Adipocyte (in vitro differentiated cells): ENCODE data around the gene ABHD12B.

Experiments used
- DNase-seq: peaks from one replicate; pipeline ENCODE4 v3.0.0-alpha.2; 2015; ENCODE audit warnings: low read depth
- H3K27me3 ChIP-seq: replicated peaks from 2 replicates; pipeline ENCODE4 v1.7.0; 2013; ENCODE audit warnings: mild to moderate bottlenecking, low read length, moderate library complexity; ENCODE audit not compliant: control insufficient read depth, insufficient read depth
- H3K36me3 ChIP-seq: 2 replicates; pipeline ENCODE4 v1.7.0; 2013; ENCODE audit warnings: low read length, mild to moderate bottlenecking, moderate library complexity; ENCODE audit not compliant: control insufficient read depth, insufficient read depth, severe bottlenecking
- H3K4me1 ChIP-seq: 2 replicates; pipeline ENCODE4 v1.7.0; 2013; ENCODE audit warnings: mild to moderate bottlenecking, low read length, moderate library complexity; ENCODE audit not compliant: control insufficient read depth, insufficient read depth
- H3K4me3 ChIP-seq: 2 replicates; pipeline ENCODE4 v1.7.0; 2013; ENCODE audit warnings: mild to moderate bottlenecking, low read length, moderate library complexity
- H3K9ac ChIP-seq: 2 replicates; pipeline ENCODE4 v1.7.0; 2013; ENCODE audit warnings: mild to moderate bottlenecking, low read length, moderate library complexity
- H3K9me3 ChIP-seq: 2 replicates; pipeline ENCODE4 v1.7.0; 2013; ENCODE audit warnings: mild to moderate bottlenecking, low read length, moderate library complexity; ENCODE audit not compliant: control insufficient read depth

ABHD12B gene

DNA sequence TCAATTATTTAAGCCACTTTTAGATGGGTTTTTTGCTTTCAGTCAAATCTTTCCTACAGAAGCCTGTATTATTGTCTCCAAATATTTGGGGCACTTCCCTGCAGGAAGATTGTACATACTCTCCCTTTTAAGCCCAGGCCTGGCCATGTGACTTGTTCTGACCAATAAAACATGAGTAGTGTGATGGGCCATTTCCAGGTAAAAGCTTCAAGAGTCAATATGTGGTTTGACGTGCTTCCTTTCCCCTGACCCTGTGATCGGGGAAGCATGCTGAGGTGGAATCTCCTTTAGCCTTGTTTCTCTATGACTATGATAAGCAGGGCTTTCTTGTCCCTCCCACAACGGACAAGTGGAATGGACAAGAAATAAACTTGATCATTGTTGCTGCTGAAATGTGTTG lies 26.7 kb upstream of the ABHD12B start:
- no peaks in the 10 kb centered on the region for H3K9me3 ChIP-seq
- H3K36me3 ChIP-seq, result no peaks in the 10 kb centered on the region
- no peak overlapping the region for H3K9ac ChIP-seq
- no peak for DNase-seq
- peaks cover 11% of the 10 kb centered on the region for H3K4me1 ChIP-seq
- no peaks in the 10 kb centered on the region for H3K27me3 ChIP-seq
- H3K4me3 ChIP-seq, result no peak overlapping the region

DNA sequence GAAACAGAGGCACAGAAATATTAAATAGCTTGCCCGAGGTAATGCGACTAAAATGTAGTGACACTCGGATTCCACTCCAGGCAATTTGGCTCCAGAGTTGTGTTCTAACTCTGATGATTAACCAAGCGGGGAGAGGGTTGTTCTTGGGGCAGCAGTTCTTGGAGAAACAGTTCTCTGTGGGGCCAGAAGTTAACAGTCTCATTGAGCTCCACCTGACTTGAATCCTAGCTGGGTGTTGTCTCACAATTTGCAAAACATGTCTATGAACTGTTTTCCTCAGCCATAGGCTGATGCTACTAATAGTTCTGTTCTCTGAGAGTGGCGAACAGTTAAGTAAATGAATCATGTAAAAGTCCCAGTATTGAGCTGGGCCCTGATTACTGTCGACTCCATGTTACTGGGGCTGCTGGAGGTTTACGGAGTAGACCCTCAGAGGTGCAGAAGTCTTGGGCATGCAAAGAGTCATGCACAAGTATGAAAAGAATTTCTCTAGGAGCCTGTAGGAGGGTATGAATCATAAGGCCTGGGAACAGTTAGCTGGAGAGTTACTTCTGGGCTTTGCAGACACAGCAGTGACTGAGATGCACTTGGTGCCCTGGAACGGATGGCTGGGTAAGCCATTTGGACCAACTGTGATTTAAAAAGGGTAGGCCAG lies 25.5 kb upstream of the ABHD12B start:
- no peak overlapping the region for H3K4me3 ChIP-seq
- no peaks in the 10 kb centered on the region for H3K9me3 ChIP-seq
- no peaks in the 10 kb centered on the region for H3K36me3 ChIP-seq
- DNase-seq, result peak; percentile 79
- no peaks in the 10 kb centered on the region for H3K27me3 ChIP-seq
- H3K9ac ChIP-seq, result no peak overlapping the region
- peaks cover 11% of the 10 kb centered on the region for H3K4me1 ChIP-seq

DNA sequence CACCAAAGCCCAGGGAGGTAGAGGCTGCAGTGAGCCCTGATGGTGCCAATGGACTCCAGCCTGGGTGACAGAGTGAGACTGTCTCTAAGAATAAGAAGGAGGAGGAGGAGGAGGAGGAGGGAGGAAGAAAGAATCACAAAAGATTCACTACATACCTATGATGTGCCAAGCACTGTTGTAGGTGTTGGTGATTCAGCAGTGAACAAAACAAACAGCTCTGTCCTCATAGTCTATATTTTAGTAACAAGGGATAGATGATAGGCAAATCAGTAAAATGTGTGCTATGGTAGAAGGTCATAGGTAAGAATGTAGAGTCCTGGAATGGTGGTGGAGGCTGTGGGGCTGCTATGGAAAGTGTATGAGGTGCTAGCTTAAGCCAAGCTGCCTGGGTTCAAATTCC lies 18.0 kb upstream of the ABHD12B start:
- no peak overlapping the region for H3K9ac ChIP-seq
- no peaks in the 10 kb centered on the region for H3K9me3 ChIP-seq
- H3K4me3 ChIP-seq, result no peak overlapping the region
- DNase-seq, result no peak
- H3K27me3 ChIP-seq, result peaks cover 5% of the 10 kb centered on the region
- no peaks in the 10 kb centered on the region for H3K4me1 ChIP-seq
- H3K36me3 ChIP-seq, result no peaks in the 10 kb centered on the region

DNA sequence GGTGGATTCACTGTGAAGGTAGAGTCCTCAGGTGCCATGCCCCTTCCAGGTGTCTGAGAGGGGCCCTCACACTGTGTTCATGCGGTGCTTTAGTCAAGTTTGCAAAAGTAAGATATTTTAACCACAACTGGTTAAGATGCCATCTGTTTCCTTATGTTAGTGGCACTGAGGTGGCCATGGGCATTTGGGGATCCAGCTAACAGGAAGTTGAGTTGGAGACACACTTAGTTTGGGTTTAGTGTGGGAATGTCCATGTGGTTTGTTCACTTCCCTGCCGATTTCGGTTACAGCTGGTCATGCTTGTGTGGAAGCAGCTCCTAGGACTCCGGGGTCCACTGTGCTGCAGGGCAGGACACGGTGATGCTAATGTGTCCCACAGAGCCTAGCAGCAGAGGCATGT lies 17.3 kb upstream of the ABHD12B start:
- no peaks in the 10 kb centered on the region for H3K36me3 ChIP-seq
- no peak for DNase-seq
- H3K27me3 ChIP-seq, result peaks cover 5% of the 10 kb centered on the region
- H3K9ac ChIP-seq, result no peak overlapping the region
- H3K4me3 ChIP-seq, result no peak overlapping the region
- H3K4me1 ChIP-seq, result peaks cover 4% of the 10 kb centered on the region
- no peaks in the 10 kb centered on the region for H3K9me3 ChIP-seq

DNA sequence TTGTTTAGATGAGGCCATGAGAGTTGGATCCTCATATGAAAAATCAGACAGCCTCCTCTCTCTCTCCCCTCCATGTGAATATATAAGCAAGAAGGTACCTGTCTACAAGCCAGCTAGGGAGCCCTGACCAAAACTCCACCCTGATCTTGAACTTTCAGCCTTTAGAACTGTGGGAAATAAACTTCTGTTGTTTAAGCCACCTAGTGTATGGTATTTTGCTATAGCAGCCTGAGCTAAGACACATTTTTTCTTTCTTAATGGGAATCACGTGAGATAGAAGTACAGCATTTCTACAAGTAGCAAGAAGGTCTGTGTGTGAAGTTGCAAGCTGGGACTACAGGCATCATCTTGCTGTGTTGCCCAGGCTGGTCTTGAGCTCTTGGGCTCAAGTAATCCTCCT lies 16.3 kb upstream of the ABHD12B start:
- Histone ChIP-seq H3K9me3 (no peaks in the 10 kb centered on the region), H3K36me3 (no peaks in the 10 kb centered on the region), H3K9ac (no peak overlapping the region), H3K27me3 (peaks cover 5% of the 10 kb centered on the region), H3K4me3 (no peak overlapping the region), H3K4me1 (peaks cover 12% of the 10 kb centered on the region)
- DNase-seq, result peak; percentile 28

DNA sequence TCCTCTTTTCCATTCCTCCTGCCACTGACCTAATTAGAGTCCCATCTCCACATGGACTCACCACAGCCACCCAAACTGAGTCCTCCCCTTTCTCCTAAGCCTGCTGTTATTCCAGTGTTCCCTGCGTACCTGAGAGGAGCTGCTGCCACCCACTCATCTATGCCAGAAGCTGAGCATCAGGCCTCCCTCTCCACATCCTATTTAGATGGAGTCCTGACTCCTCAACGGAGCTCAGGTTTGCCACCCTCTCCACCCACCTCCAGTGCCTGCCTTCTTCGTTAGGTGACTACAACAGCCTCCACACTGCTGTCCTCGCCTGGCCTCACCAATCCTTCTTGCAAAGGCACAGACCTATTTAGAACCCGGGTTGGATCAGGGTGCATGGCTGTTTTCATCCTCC lies 15.2 kb upstream of the ABHD12B start:
- H3K9me3 ChIP-seq, result no peaks in the 10 kb centered on the region
- H3K4me3 ChIP-seq, result no peak overlapping the region
- H3K36me3 ChIP-seq, result no peaks in the 10 kb centered on the region
- H3K4me1 ChIP-seq, result peaks cover 13% of the 10 kb centered on the region
- DNase-seq, result no peak
- H3K27me3 ChIP-seq, result peaks cover 5% of the 10 kb centered on the region
- H3K9ac ChIP-seq, result no peak overlapping the region

DNA sequence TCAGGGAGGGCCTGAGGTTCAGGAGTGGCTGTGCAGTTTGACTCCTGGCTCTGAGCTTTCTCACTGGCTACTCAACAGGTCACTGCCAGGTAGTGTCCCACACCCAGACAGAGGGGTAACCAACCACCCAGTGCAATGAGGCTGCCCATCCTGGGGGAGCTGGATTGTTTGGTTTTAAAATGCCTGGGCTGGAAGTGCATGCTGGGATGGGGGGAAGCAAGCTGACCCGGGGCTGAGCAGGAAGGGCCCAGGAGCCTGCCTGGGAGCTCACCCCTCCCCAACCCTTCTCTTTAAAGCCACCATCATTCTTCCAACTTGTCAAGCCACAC lies 12.6 kb upstream of the ABHD12B start:
- Histone ChIP-seq H3K36me3 (no peaks in the 10 kb centered on the region), H3K27me3 (peaks cover 5% of the 10 kb centered on the region), H3K9me3 (no peaks in the 10 kb centered on the region), H3K4me3 (peak overlapping the region; percentile 85), H3K9ac (peak overlapping the region; percentile 83), H3K4me1 (peaks cover 23% of the 10 kb centered on the region)
- no peak for DNase-seq

DNA sequence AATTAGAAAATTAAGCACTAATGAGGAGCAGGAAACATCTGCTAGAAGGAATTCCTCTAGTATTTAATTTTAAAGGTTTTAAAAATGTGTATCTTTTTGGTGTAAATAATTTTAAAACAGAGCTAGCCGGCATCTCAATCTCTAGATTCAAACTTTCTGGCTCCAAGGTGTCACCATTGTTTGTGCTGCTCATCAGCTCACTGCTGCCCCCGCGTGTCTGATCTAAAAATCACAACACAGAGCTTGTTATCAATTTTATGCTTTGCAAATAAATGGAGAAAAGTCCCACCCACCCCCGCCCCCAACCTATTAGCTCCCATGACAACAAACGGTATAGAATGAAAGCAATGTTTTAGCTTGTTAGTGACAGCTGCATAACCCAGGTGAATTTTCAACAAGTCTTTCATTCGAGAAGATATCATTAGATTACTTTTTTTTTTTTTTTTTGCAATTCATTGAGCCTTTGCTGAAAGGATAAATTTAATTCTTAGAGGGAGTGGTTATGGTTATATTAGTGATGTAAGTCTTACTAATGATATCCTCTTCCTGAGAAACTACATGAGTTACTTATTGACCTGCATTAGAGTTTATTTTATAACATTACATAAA lies 11.3 kb upstream of the ABHD12B start:
- Histone ChIP-seq H3K27me3 (peaks cover 5% of the 10 kb centered on the region), H3K4me1 (peaks cover 23% of the 10 kb centered on the region), H3K4me3 (peak overlapping the region; percentile 85), H3K9ac (peak overlapping the region; percentile 83), H3K36me3 (no peaks in the 10 kb centered on the region), H3K9me3 (no peaks in the 10 kb centered on the region)
- peak; percentile 93 for DNase-seq

DNA sequence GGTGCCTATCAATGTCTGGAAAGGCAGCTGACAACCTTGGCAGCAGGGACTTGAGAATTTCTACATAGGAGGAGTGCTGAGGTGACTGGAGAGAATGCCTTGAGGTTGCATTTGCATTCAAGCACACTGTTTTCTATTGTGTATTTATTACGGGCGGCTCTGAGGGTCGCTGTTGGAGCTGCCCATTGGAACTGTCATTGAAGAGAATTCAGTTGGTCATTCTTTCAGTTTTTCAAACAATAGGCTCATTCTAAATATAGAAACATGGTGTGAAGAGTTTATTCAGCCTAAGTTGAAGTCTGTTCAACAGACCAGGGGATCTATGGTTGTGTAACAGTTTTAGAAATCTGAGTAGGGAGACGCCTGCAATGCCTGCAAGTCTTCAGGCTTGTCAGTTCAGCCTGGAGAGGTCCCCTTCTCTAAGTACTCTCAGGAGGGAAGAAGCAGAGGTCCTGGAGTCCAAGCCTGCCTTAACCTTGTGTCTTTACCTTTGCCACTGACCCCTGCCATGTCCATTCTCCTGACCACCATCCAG lies 9.8 kb upstream of the ABHD12B start:
- peaks cover 23% of the 10 kb centered on the region for H3K4me1 ChIP-seq
- no peak overlapping the region for H3K4me3 ChIP-seq
- DNase-seq, result peak; percentile 85
- H3K9ac ChIP-seq, result no peak overlapping the region
- H3K36me3 ChIP-seq, result no peaks in the 10 kb centered on the region
- H3K9me3 ChIP-seq, result no peaks in the 10 kb centered on the region
- H3K27me3 ChIP-seq, result no peaks in the 10 kb centered on the region

DNA sequence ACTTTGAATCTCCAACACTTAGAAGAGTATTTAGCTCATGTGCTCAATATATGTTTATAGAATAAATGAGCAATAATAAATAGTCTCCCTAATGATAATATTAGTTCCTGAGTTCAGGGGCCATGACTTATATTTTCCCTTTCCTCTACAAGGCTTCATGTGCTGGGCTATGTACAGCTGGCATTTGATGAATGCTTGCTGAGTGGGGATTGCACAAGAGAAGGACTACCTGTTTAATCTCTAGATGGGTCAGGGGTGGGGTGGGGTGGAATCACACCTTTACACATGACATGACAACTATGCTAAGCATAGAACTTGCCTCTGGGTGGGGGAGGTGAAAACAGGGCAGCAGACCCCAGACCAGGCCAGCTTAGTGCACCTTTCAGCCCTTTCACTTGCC lies 7.6 kb upstream of the ABHD12B start:
- DNase-seq, result no peak
- H3K4me1 ChIP-seq, result peaks cover 22% of the 10 kb centered on the region
- H3K4me3 ChIP-seq, result no peak overlapping the region
- no peaks in the 10 kb centered on the region for H3K9me3 ChIP-seq
- no peaks in the 10 kb centered on the region for H3K36me3 ChIP-seq
- no peaks in the 10 kb centered on the region for H3K27me3 ChIP-seq
- H3K9ac ChIP-seq, result no peak overlapping the region

DNA sequence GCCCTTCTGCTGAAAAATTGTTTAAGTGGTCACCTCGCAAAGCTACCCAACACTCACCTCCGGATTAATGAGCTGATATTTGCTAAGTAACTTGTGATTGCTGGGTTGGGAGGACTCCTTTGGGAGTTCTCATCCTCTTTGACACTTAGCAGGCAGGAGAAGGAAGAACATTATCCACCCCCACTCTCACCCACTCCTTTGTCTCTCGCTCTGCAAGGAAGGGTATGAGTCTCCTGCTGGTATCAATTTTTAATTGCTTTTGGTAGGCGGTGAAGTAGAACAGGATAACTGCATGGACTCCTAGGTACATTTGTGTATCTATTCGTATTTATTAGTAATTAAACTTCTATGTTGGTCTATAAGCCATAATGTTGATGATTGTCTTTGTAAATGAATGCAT lies 6.9 kb upstream of the ABHD12B start:
- no peak overlapping the region for H3K9ac ChIP-seq
- H3K4me3 ChIP-seq, result no peak overlapping the region
- no peaks in the 10 kb centered on the region for H3K27me3 ChIP-seq
- H3K4me1 ChIP-seq, result peaks cover 16% of the 10 kb centered on the region
- DNase-seq, result no peak
- no peaks in the 10 kb centered on the region for H3K36me3 ChIP-seq
- no peaks in the 10 kb centered on the region for H3K9me3 ChIP-seq
